A172 (cell line): ENCODE data around the gene FCGBP. TPM values are rescaled to one million over a fixed set of nuclear protein-coding genes. Genes with fewer than 3 reads are reported as not detected.
"Not testable (repeated sequence)": the region's sequence is repeated elsewhere in the genome, so short reads cannot be mapped to it uniquely, and the experiment has no call there.

ENCODE experiments used
- DNase-seq: peaks from one replicate; pipeline ENCODE4 v3.0.0-alpha.2; 2015; ENCODE audit warnings: low spot score
- total RNA-seq: library from RNA; depleted of rRNA; stranded (reverse); fragments of >200 nt; shearing (Covaris generic); gene quantifications from 2 replicates; pipeline ENCODE4 v1.2.3, GENCODE V29; 2014; rRNA removed

The FCGBP gene
- total RNA-seq, 1 experiment from 2014 or later = not detected

GRCh38 chr19:39890755-39891551 lies 43.5 kb downstream of the FCGBP start:
- DNase-seq = no peak

- DNase-seq = not testable (repeated sequence)
Observed at GRCh38 chr19:39889872-39890754, 44.3 kb downstream of the FCGBP start.

- not testable (repeated sequence) for DNase-seq
Observed at GRCh38 chr19:39887456-39887951, 46.9 kb downstream of the FCGBP start.

GRCh38 chr19:39885821-39886554 lies 48.4 kb downstream of the FCGBP start:
- DNase-seq = not testable (repeated sequence)

- not testable (repeated sequence) for DNase-seq
Observed at GRCh38 chr19:39884721-39885120, 49.7 kb downstream of the FCGBP start.

Other genes starting within 250 kb of the FCGBP start
- not detected in 2 replicates for gene LGALS14, start 230.2 kb downstream of the FCGBP start, total RNA-seq
- gene CLC, start 196.6 kb downstream of the FCGBP start, total RNA-seq = not detected in 2 replicates
- gene LEUTX, start 155.8 kb downstream of the FCGBP start, total RNA-seq = not detected in 2 replicates
- gene DYRK1B, start 100.5 kb downstream of the FCGBP start, total RNA-seq = 12.5 and 13.0 TPM in 2 replicates
- gene FBL, start 88.3 kb downstream of the FCGBP start, total RNA-seq = 168 and 192 TPM in 2 replicates
- gene PSMC4, start 36.5 kb upstream of the FCGBP start, total RNA-seq = 254 and 309 TPM in 2 replicates
- 1.1 and 3.7 TPM in 2 replicates for gene ZNF546, start 62.4 kb upstream of the FCGBP start, total RNA-seq
- gene ZNF780B, start 121.6 kb upstream of the FCGBP start, total RNA-seq = 5.6 and 7.8 TPM in 2 replicates
- gene ZNF780A, start 156.3 kb upstream of the FCGBP start, total RNA-seq = 6.7 and 7.7 TPM in 2 replicates